ENCODE measurements around the gene WDR90. TPM values are rescaled to one million over a fixed set of nuclear protein-coding genes. Genes with fewer than 3 reads are reported as not detected.
A peak's percentile ranks its signal among the peaks of the same experiment; 100 is the strongest.

WDR90 gene
- total RNA-seq (2012; rRNA removed), result 12.4 and 19.9 TPM in 2 replicates

GRCh38 chr16:648781-649589 lies at the start of gene WDR90:
WDR90 (plus strand) TSS chr16:649365; CDS start chr16:649417, 52 bp downstream.
- no peaks in the 10 kb centered on the region for H3K27me3 ChIP-seq (ENCODE audit: control insufficient read depth, insufficient read depth, low read length)
- peaks cover 21% of the 10 kb centered on the region for H3K4me1 ChIP-seq (ENCODE audit: control insufficient read depth, insufficient read depth, low read length)
- H3K36me3 ChIP-seq (ENCODE audit: insufficient read depth, low read length), result no peaks in the 10 kb centered on the region
- H3K9me3 ChIP-seq (replicated peaks; ENCODE audit: low read length), result no peaks in the 10 kb centered on the region
- peak within 1 kb of the TSS; percentile 95 for H3K4me2 ChIP-seq (ENCODE audit: low read length)
- H3K9ac ChIP-seq (ENCODE audit: low read depth, low read length), result peak within 1 kb of the TSS; percentile 94
- H3K4me3 ChIP-seq (ENCODE audit: low read length), result peak within 1 kb of the TSS; percentile 77

DNA sequence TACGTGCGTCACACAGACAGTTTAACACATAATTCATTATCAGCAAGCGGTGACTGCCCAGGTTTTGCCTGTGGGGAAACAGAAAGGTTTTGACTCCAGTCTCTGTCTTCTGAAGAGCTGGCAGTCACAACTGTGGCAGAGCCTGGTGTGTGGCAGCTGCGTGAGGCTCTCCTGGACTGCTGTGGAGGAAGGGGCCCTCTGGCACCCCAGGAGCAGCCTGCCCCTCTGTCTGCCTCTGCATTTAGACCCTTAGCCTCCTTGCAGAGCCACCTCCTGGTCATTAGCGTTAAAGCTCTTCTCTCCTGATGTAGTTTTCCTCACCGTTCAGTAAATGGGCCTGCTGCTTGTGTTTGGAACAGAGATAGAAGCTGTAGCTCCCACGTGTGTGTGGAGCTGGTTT lies 48.4 kb upstream of the WDR90 start:
- H3K4me1 ChIP-seq (ENCODE audit: control insufficient read depth, insufficient read depth, low read length), result no peaks in the 10 kb centered on the region
- peaks cover 5% of the 10 kb centered on the region for H3K36me3 ChIP-seq (ENCODE audit: insufficient read depth, low read length)
- H3K9me3 ChIP-seq (replicated peaks; ENCODE audit: low read length), result no peaks in the 10 kb centered on the region
- H3K27me3 ChIP-seq (ENCODE audit: control insufficient read depth, insufficient read depth, low read length), result no peaks in the 10 kb centered on the region
- no peak overlapping the region for H3K9ac ChIP-seq (ENCODE audit: low read depth, low read length)
- H3K4me2 ChIP-seq (ENCODE audit: low read length), result no peak overlapping the region
- no peak overlapping the region for H3K4me3 ChIP-seq (ENCODE audit: low read length)

DNA sequence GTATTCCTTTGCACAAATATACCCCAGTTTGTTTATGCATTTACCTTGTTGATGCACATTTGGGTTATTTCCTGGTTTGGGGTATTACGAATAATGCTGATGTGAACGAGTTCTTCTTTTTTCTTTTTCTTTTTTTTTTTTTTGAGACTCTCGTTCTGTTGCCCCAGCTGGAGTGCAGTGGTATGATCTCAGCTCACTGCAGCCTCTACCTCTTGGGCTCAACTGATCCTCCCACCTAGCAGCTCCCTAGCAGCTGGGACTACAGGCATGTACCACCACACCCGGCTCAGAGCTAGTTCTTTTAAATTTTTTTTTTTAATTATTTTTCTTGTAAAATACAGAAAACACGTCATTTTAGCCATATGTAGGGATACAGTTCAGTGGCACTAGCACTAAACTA lies 45.2 kb upstream of the WDR90 start:
- peaks cover 3% of the 10 kb centered on the region for H3K36me3 ChIP-seq (ENCODE audit: insufficient read depth, low read length)
- no peaks in the 10 kb centered on the region for H3K27me3 ChIP-seq (ENCODE audit: control insufficient read depth, insufficient read depth, low read length)
- no peaks in the 10 kb centered on the region for H3K9me3 ChIP-seq (replicated peaks; ENCODE audit: low read length)
- H3K4me2 ChIP-seq (ENCODE audit: low read length), result no peak overlapping the region
- no peaks in the 10 kb centered on the region for H3K4me1 ChIP-seq (ENCODE audit: control insufficient read depth, insufficient read depth, low read length)
- no peak overlapping the region for H3K9ac ChIP-seq (ENCODE audit: low read depth, low read length)
- H3K4me3 ChIP-seq (ENCODE audit: low read length), result no peak overlapping the region

GRCh38 chr16:606656-607307 lies 42.4 kb upstream of the WDR90 start:
- Histone ChIP-seq H3K4me1 (ENCODE audit: control insufficient read depth, insufficient read depth, low read length) (no peaks in the 10 kb centered on the region), H3K36me3 (ENCODE audit: insufficient read depth, low read length) (no peaks in the 10 kb centered on the region), H3K4me2 (ENCODE audit: low read length) (no peak overlapping the region), H3K27me3 (ENCODE audit: control insufficient read depth, insufficient read depth, low read length) (no peaks in the 10 kb centered on the region), H3K9ac (ENCODE audit: low read depth, low read length) (no peak overlapping the region), H3K4me3 (ENCODE audit: low read length) (no peak overlapping the region), H3K9me3 (replicated peaks; ENCODE audit: low read length) (no peaks in the 10 kb centered on the region)

DNA sequence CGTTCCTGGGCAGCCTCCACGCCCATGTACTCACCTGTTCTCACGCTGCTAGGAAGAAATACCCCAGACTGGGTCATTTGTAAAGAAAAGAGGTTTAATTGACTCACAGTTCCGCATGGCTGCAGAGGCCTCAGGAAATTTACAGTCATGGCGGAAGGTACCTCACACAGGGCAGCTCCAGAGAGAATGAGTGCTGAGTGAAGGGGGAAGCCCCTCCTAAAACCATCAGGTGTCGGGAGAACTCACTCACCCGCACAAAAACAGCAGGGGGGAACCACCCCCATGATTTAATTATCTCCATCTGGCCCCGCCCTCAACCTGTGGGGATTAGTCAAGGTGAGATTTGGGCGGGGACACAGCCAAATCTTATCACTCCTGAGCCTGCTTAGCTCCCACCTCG lies 41.1 kb upstream of the WDR90 start:
- no peak overlapping the region for H3K4me3 ChIP-seq (ENCODE audit: low read length)
- H3K4me1 ChIP-seq (ENCODE audit: control insufficient read depth, insufficient read depth, low read length), result no peaks in the 10 kb centered on the region
- no peaks in the 10 kb centered on the region for H3K9me3 ChIP-seq (replicated peaks; ENCODE audit: low read length)
- H3K36me3 ChIP-seq (ENCODE audit: insufficient read depth, low read length), result no peaks in the 10 kb centered on the region
- H3K4me2 ChIP-seq (ENCODE audit: low read length), result no peak overlapping the region
- no peak overlapping the region for H3K9ac ChIP-seq (ENCODE audit: low read depth, low read length)
- H3K27me3 ChIP-seq (ENCODE audit: control insufficient read depth, insufficient read depth, low read length), result no peaks in the 10 kb centered on the region

DNA sequence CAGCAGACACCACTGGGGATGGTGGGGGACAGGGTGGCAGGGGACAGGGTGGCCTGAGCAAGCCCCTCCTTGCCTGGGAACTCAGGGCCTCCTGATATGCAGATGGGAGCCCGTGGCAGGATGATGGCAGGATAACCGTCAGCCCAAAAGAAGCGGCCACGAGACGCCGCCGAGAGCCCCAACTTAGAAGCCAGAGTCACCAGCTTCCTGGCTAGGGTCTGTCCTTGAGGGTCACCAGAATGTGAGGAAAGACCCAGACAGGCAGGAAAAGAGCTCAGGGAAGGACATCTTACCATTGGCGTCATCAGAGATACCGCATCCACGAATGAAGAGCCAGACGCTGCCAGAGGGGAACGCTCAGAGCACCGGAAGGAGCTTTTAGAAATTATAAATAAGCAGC lies 39.8 kb upstream of the WDR90 start:
- Histone ChIP-seq H3K9me3 (replicated peaks; ENCODE audit: low read length) (no peaks in the 10 kb centered on the region), H3K9ac (ENCODE audit: low read depth, low read length) (no peak overlapping the region)

GRCh38 chr16:609984-610383 lies 39.2 kb upstream of the WDR90 start:
- Histone ChIP-seq H3K9me3 (replicated peaks; ENCODE audit: low read length) (no peaks in the 10 kb centered on the region), H3K36me3 (ENCODE audit: insufficient read depth, low read length) (no peaks in the 10 kb centered on the region), H3K4me2 (ENCODE audit: low read length) (no peak overlapping the region), H3K4me3 (ENCODE audit: low read length) (no peak overlapping the region), H3K9ac (ENCODE audit: low read depth, low read length) (no peak overlapping the region), H3K27me3 (ENCODE audit: control insufficient read depth, insufficient read depth, low read length) (no peaks in the 10 kb centered on the region), H3K4me1 (ENCODE audit: control insufficient read depth, insufficient read depth, low read length) (no peaks in the 10 kb centered on the region)

More for the DNA sequence above, 39.8 kb upstream of the WDR90 start:
- Histone ChIP-seq H3K4me1 (ENCODE audit: control insufficient read depth, insufficient read depth, low read length) (no peaks in the 10 kb centered on the region), H3K4me2 (ENCODE audit: low read length) (no peak overlapping the region), H3K4me3 (ENCODE audit: low read length) (no peak overlapping the region), H3K27me3 (ENCODE audit: control insufficient read depth, insufficient read depth, low read length) (no peaks in the 10 kb centered on the region), H3K36me3 (ENCODE audit: insufficient read depth, low read length) (no peaks in the 10 kb centered on the region)

DNA sequence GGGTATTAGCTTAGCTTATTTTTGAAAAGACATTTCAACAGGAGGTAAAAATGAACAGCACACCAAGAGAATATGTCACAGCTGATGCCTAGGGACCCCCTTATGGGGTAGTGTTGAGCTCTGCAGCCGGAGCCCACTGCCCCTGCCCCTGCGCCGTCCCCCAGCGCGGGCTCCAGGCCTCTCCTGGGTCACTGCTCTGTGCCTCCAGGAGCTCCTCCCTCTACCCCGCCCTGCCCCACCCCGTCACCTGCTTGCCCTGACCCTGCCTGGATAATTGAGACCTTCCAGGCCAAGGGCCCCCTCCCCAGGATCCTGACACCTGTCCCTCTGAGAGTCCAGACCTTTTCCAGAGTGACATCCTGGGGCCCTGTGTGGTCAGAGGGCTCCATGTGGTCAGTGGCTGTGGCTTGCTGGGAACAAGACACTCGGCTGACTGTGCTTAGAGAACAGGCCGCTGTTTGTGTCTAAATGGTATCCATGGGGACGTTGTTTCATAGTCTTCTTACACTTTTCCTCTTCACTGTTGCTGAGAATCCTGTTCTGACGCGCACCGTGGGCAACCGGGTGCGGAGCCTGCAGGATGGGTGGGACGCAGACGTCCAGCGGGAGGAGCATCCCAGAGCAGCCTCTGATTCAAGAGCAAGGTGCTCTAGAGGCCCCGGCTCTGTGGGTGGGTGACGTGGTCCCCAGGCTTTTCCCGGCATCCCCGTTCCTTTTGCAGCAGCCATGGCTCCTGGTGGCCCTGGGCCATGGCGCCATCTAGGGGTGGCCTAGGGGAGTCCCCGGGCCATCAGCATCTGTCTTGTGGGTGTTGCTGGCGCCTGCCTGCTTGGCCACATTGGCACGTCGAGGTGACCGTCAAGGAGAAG lies 38.4 kb upstream of the WDR90 start:
- H3K9ac ChIP-seq (ENCODE audit: low read depth, low read length), result no peak overlapping the region

DNA sequence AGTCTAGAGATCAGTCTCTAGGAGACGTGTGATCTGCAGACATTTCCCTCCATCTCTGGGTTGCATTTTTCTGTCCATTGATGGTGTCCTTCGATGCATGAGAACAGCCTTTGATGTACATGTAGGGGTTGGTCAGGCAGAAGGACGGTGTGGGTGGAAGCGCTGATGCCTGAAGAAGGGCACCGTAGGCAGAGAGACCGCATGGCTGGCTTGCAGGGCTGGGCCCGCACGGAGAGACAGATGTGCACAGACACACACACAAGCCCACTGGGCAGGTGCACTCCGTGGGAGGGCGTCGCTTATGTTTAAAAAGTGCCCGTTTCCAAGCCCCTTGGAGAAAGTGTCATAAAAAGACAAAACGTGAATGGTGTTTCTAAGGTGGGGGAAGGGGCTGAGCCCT lies 34.0 kb upstream of the WDR90 start:
- Histone ChIP-seq H3K4me1 (ENCODE audit: control insufficient read depth, insufficient read depth, low read length) (no peaks in the 10 kb centered on the region), H3K36me3 (ENCODE audit: insufficient read depth, low read length) (no peaks in the 10 kb centered on the region), H3K4me2 (ENCODE audit: low read length) (no peak overlapping the region), H3K4me3 (ENCODE audit: low read length) (no peak overlapping the region), H3K27me3 (ENCODE audit: control insufficient read depth, insufficient read depth, low read length) (no peaks in the 10 kb centered on the region), H3K9me3 (replicated peaks; ENCODE audit: low read length) (no peaks in the 10 kb centered on the region), H3K9ac (ENCODE audit: low read depth, low read length) (no peak overlapping the region)

More for the DNA sequence above, 38.4 kb upstream of the WDR90 start:
- H3K36me3 ChIP-seq (ENCODE audit: insufficient read depth, low read length), result no peaks in the 10 kb centered on the region
- no peak overlapping the region for H3K4me3 ChIP-seq (ENCODE audit: low read length)
- H3K4me1 ChIP-seq (ENCODE audit: control insufficient read depth, insufficient read depth, low read length), result no peaks in the 10 kb centered on the region
- H3K27me3 ChIP-seq (ENCODE audit: control insufficient read depth, insufficient read depth, low read length), result no peaks in the 10 kb centered on the region
- no peaks in the 10 kb centered on the region for H3K9me3 ChIP-seq (replicated peaks; ENCODE audit: low read length)
- H3K4me2 ChIP-seq (ENCODE audit: low read length), result no peak overlapping the region

- Histone ChIP-seq H3K4me3 (ENCODE audit: low read length) (no peak overlapping the region), H3K9ac (ENCODE audit: low read depth, low read length) (no peak overlapping the region), H3K9me3 (replicated peaks; ENCODE audit: low read length) (no peaks in the 10 kb centered on the region), H3K36me3 (ENCODE audit: insufficient read depth, low read length) (no peaks in the 10 kb centered on the region), H3K4me1 (ENCODE audit: control insufficient read depth, insufficient read depth, low read length) (peaks cover 5% of the 10 kb centered on the region), H3K27me3 (ENCODE audit: control insufficient read depth, insufficient read depth, low read length) (no peaks in the 10 kb centered on the region), H3K4me2 (ENCODE audit: low read length) (no peak overlapping the region)
These were observed 32.2 kb upstream of the WDR90 start for GRCh38 chr16:616733-617586.
